GM12875 (cell line): ENCODE results near the gene TLCD3A.

ENCODE experiments used
- H3K4me3 ChIP-seq: one replicate; pipeline ENCODE4 v1.5.1; 2011; ENCODE audit warnings: low read depth, low read length, control low read depth
- CTCF ChIP-seq: IDR thresholded peaks from 2 replicates; pipeline ENCODE4 v1.5.1; 2011; ENCODE audit warnings: low read depth, mild to moderate bottlenecking, control low read depth, inconsistent platforms, low read length, moderate library complexity, borderline replicate concordance; ENCODE audit not compliant: insufficient read depth

TLCD3A gene

GRCh38 chr17:708132-708531 lies 24.3 kb upstream of the TLCD3A start:
- no peak overlapping the region for H3K4me3 ChIP-seq
- no peak for TF ChIP-seq CTCF

GRCh38 chr17:718075-718474 lies 14.3 kb upstream of the TLCD3A start:
- no peak overlapping the region for H3K4me3 ChIP-seq
- TF ChIP-seq CTCF: no peak

GRCh38 chr17:720706-721539 lies 11.5 kb upstream of the TLCD3A start:
- H3K4me3 ChIP-seq: no peak overlapping the region
- TF ChIP-seq CTCF: no peak

GRCh38 chr17:721540-721937 lies 10.9 kb upstream of the TLCD3A start:
- no peak overlapping the region for H3K4me3 ChIP-seq
- TF ChIP-seq CTCF: no peak

- no peak overlapping the region for H3K4me3 ChIP-seq
- no peak for TF ChIP-seq CTCF
Observed at GRCh38 chr17:725084-725483, 7.3 kb upstream of the TLCD3A start.

- TF ChIP-seq CTCF: no peak
- H3K4me3 ChIP-seq: no peak overlapping the region
Observed at GRCh38 chr17:725746-726145, 6.7 kb upstream of the TLCD3A start.

- TF ChIP-seq CTCF: no peak
- no peak overlapping the region for H3K4me3 ChIP-seq
Observed at GRCh38 chr17:726271-726919, 6.0 kb upstream of the TLCD3A start.
